ENCODE data around the gene CCL4. TPM values are rescaled to one million over a fixed set of nuclear protein-coding genes. Genes with fewer than 3 reads are reported as not detected.
"Not testable (repeated sequence)": the region's sequence is repeated elsewhere in the genome, so short reads cannot be mapped to it uniquely, and the experiment has no call there.

CCL4 gene
- total RNA-seq, 3 donors from 2014 or later: 2.6 to 12.0 (median 5.2) TPM

- DNase-seq (ENCODE audit: low spot score in 2 of 2): no peak
- H3K4me1 ChIP-seq: no peaks in the 10 kb centered on the region
- no peak overlapping the region for H3K27ac ChIP-seq
- no peak for TF ChIP-seq POLR2A (IDR thresholded peaks at IDR 0.05)
- TF ChIP-seq POLR2AphosphoS5 (IDR thresholded peaks at IDR 0.05): no peak
- no peak for TF ChIP-seq CTCF (IDR thresholded peaks at IDR 0.05)
- no peaks in the 10 kb centered on the region for H3K36me3 ChIP-seq
- H3K9me3 ChIP-seq: no peaks in the 10 kb centered on the region
- H3K27me3 ChIP-seq: no peaks in the 10 kb centered on the region
- intact Hi-C loops (cut with DNase I; ENCODE audit: low total_unique reads): no loop called here
- H3K4me3 ChIP-seq: no peak overlapping the region
Observed at GRCh38 chr17:36111068-36111490, 7.5 kb downstream of the CCL4 start.

- Histone ChIP-seq H3K27me3 (no peaks in the 10 kb centered on the region), H3K4me1 (no peaks in the 10 kb centered on the region), H3K4me3 (no peak overlapping the region), H3K9me3 (no peaks in the 10 kb centered on the region), H3K27ac (no peak overlapping the region), H3K36me3 (no peaks in the 10 kb centered on the region)
- no peak for TF ChIP-seq POLR2AphosphoS5 (IDR thresholded peaks at IDR 0.05)
- TF ChIP-seq CTCF (IDR thresholded peaks at IDR 0.05): no peak
- intact Hi-C loops (cut with DNase I; ENCODE audit: low total_unique reads): no loop called here
- no peak for DNase-seq (ENCODE audit: low spot score in 2 of 2)
Observed at GRCh38 chr17:36112572-36112971, 8.9 kb downstream of the CCL4 start.

GRCh38 chr17:36113131-36113530 is 9.5 kb downstream of the CCL4 start:
- H3K27me3 ChIP-seq; H3K4me3 ChIP-seq; DNase-seq (ENCODE audit: low spot score in 2 of 2); H3K27ac ChIP-seq; H3K9me3 ChIP-seq; H3K36me3 ChIP-seq; intact Hi-C loops (cut with DNase I; ENCODE audit: low total_unique reads); H3K4me1 ChIP-seq: not testable (repeated sequence)

- intact Hi-C loops (cut with DNase I; ENCODE audit: low total_unique reads); H3K36me3 ChIP-seq; DNase-seq (ENCODE audit: low spot score in 2 of 2); H3K4me1 ChIP-seq; H3K4me3 ChIP-seq; H3K27ac ChIP-seq; H3K27me3 ChIP-seq; H3K9me3 ChIP-seq: not testable (repeated sequence)
Observed at GRCh38 chr17:36114971-36115648, 11.5 kb downstream of the CCL4 start.

GRCh38 chr17:36115649-36115977 is 12.0 kb downstream of the CCL4 start:
- intact Hi-C loops (cut with DNase I; ENCODE audit: low total_unique reads); H3K27ac ChIP-seq; H3K9me3 ChIP-seq; H3K4me3 ChIP-seq; H3K36me3 ChIP-seq; H3K4me1 ChIP-seq; DNase-seq (ENCODE audit: low spot score in 2 of 2); H3K27me3 ChIP-seq: not testable (repeated sequence)

GRCh38 chr17:36117505-36118382 is 14.1 kb downstream of the CCL4 start:
- no peak overlapping the region for H3K27ac ChIP-seq
- no peaks in the 10 kb centered on the region for H3K4me1 ChIP-seq
- intact Hi-C loops (cut with DNase I; ENCODE audit: low total_unique reads): no loop called here
- no peaks in the 10 kb centered on the region for H3K27me3 ChIP-seq
- H3K36me3 ChIP-seq: no peaks in the 10 kb centered on the region
- no peak for DNase-seq (ENCODE audit: low spot score in 2 of 2)
- no peaks in the 10 kb centered on the region for H3K9me3 ChIP-seq
- TF ChIP-seq CTCF (IDR thresholded peaks at IDR 0.05) (no peak), POLR2AphosphoS5 (IDR thresholded peaks at IDR 0.05) (no peak)
- H3K4me3 ChIP-seq: no peak overlapping the region
